CD4-positive, alpha-beta T cell treated with Interleukin-12 subunit alpha and Interleukin-12 subunit beta, for 1 hour (primary cell): ENCODE data around the gene IRAK2.
A peak's percentile ranks its signal among the peaks of the same experiment; 100 is the strongest.

Experiments used
- DNase-seq: peaks from one replicate; pipeline ENCODE4 v3.0.0-alpha.2; 2020

IRAK2 gene

GRCh38 chr3:10285272-10286132 is 120.8 kb downstream of the IRAK2 start:
- DNase-seq, result no peak

GRCh38 chr3:10286133-10286524 is 121.4 kb downstream of the IRAK2 start:
- no peak for DNase-seq

- peak; percentile 69 for DNase-seq
These were observed 122.0 kb downstream of the IRAK2 start for GRCh38 chr3:10286596-10287295.

- no peak for DNase-seq
These were observed 123.3 kb downstream of the IRAK2 start for GRCh38 chr3:10287936-10288574.

GRCh38 chr3:10288575-10288960 is 123.8 kb downstream of the IRAK2 start:
- DNase-seq, result no peak

- no peak for DNase-seq
These were observed 124.4 kb downstream of the IRAK2 start for GRCh38 chr3:10289077-10289476.

GRCh38 chr3:10289787-10290355 is 125.2 kb downstream of the IRAK2 start:
- DNase-seq, result no peak

- DNase-seq, result no peak
These were observed 125.9 kb downstream of the IRAK2 start for GRCh38 chr3:10290481-10291176.

GRCh38 chr3:10291641-10292040 is 126.9 kb downstream of the IRAK2 start:
- no peak for DNase-seq

GRCh38 chr3:10292505-10293419 is 128.0 kb downstream of the IRAK2 start, which contains the start of gene GHRL:
Gene GHRL (minus strand): TSS chr3:10292947. CDS start chr3:10290180, 2,767 bp downstream.
- peak; percentile 19 for DNase-seq
